MCF 10A (cell line): Measurements from ENCODE around the gene SRGAP3. TPM values are rescaled to one million over a fixed set of nuclear protein-coding genes. Genes with fewer than 3 reads are reported as not detected.

Experiments used
- Bru-seq: library from RNA; stranded (reverse); fragments of 400-500 nt; gene quantifications from one replicate; lab custom pipeline; 2021; lab: Mats Ljungman, UMichigan
- BruChase-seq, 2 experiments: library from RNA; stranded (reverse); fragments of 400-500 nt; gene quantifications; one replicate each; lab custom pipeline; 2021; lab: Mats Ljungman, UMichigan
- BruUV-seq: library from RNA; stranded (reverse); fragments of 400-500 nt; replicated peaks from 2 replicates; lab custom pipeline; 2021; lab: Mats Ljungman, UMichigan
- CTCF ChIA-PET: fragments of 300-600 bp; sonication (Branson Sonifier 250); formaldehyde crosslinking; extraction: SDS; loops from one replicate; lab custom pipeline; 2021; ENCODE audit warnings: antibody characterized with exemption, inconsistent platforms; lab: Yijun Ruan, JAX
- POLR2A ChIA-PET: fragments of 300-600, 350-650 bp; sonication (Branson Sonifier 250); formaldehyde crosslinking; extraction: SDS; loops from one replicate; lab custom pipeline; 2020; ENCODE audit warnings: antibody characterized with exemption, inconsistent platforms; lab: Yijun Ruan, JAX
- DNase-seq: peaks from one replicate; pipeline ENCODE4 v3.0.0-alpha.2; 2018; ENCODE audit not compliant: unreplicated experiment
- H3K27ac Mint-ChIP-seq: one replicate; pipeline ENCODE4 v1.8.0; 2022; ENCODE audit warnings: mild to moderate bottlenecking, low read depth, mixed read lengths; ENCODE audit not compliant: unreplicated experiment
- H3K27me3 Mint-ChIP-seq: one replicate; pipeline ENCODE4 v1.8.0; 2022; ENCODE audit warnings: mixed read lengths; ENCODE audit not compliant: insufficient read depth, unreplicated experiment
- H3K36me3 Mint-ChIP-seq: one replicate; pipeline ENCODE4 v1.8.0; 2022; ENCODE audit warnings: mild to moderate bottlenecking, moderate library complexity, mixed read lengths; ENCODE audit not compliant: insufficient read depth, unreplicated experiment
- H3K4me1 Mint-ChIP-seq: one replicate; pipeline ENCODE4 v1.8.0; 2022; ENCODE audit warnings: mixed read lengths; ENCODE audit not compliant: insufficient read depth, unreplicated experiment
- H3K4me3 Mint-ChIP-seq: one replicate; pipeline ENCODE4 v1.8.0; 2022; ENCODE audit warnings: mild to moderate bottlenecking, moderate library complexity, mixed read lengths; ENCODE audit not compliant: unreplicated experiment
- H3K9me3 Mint-ChIP-seq: one replicate; pipeline ENCODE4 v1.8.0; 2022; ENCODE audit warnings: mixed read lengths; ENCODE audit not compliant: unreplicated experiment
- intact Hi-C: fragments of 100-400 bp; cut with micrococcal nuclease; formaldehyde crosslinking; loops from 2 replicates; pipeline ENCODE4 v1.14.1; 2022
- long read RNA-seq: library from polyadenylated mRNA; stranded (forward); transcript quantifications from one replicate; pipeline ENCODE4 v2.0.0, GENCODE V29; 2022
- total RNA-seq: library from RNA; stranded (reverse); gene quantifications from 2 replicates; pipeline ENCODE4 v1.2.3, GENCODE V29; 2022
- TF ChIP-seq, protein P1 (sequence below): fragments of 200-600 bp; IDR thresholded peaks from one replicate; pipeline ENCODE4 v1.8.0; 2022; ENCODE audit warnings: antibody characterized with exemption, mild to moderate bottlenecking; ENCODE audit not compliant: unreplicated experiment

Gene SRGAP3
- total RNA-seq (13.7 and 19.8 TPM in 2 replicates), Bru-seq, nascent RNA (percentile 56 among the genes with signal in this experiment), BruChase-seq, experiment 1, labeled RNA remaining after a 6-hour chase (percentile 51 among the genes with signal in this experiment), BruChase-seq, experiment 2, labeled RNA remaining after a 2-hour chase (percentile 53 among the genes with signal in this experiment)
- long read RNA-seq, full-length matches to known transcripts: 4 of 19 reads
- long read RNA-seq, partial matches to known transcripts: 8 of 19 reads
- long read RNA-seq, other reads (novel, unspliced or antisense): 7 of 19 reads

DNA sequence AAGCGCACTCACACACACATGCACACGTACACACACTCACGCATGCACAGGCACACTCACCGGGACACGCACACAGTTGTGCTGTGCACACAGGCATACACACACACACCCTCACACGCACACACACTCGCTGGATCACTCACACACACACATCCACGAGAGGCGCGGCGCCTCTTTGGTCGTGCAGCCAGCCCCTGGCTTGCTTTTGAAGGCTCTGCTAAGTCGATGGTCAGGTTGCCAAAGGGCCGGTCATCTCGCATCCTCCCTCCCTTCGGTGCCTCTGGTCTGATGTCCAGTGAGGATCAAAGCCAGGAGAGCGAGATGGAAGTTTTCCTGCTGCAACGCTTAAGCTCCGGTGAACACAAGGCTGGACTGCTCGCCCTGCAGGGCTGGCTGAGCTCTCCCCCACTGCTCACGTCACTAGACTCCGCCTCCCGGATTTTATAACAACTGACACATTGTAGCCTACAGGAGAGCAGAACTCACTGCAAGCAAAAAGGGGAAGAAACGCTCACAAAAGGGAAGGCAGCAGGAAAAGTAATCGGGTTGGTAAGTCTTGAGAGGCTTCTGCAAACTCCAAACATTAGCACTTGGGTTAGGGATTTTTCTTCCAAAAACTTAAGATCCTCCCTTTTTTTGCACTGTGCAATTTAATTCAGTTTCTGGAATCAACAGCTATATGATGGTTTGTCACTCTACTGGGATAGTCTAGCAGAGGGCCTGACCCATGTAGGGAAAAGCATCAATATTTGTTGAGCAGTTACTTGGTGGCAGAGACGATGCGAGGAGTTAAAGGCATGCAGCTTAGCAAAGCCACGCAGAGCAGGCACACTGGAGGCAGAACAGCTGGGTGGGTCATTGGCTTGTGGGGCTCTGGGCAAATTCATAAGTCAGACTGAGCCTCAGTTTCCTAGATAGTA is at the start of gene SRGAP3:
SRGAP3 (minus strand) TSS at position 374 of the 920 bp plus-strand sequence. CDS start 695 bp downstream, outside the sequence.
- Mint-ChIP-seq H3K36me3 (peaks cover 6% of the 10 kb centered on the region), H3K4me3 (peak within 1 kb of the TSS; percentile 88), H3K4me1 (peaks cover 42% of the 10 kb centered on the region), H3K27ac (peak within 1 kb of the TSS; percentile 47), H3K27me3 (peaks cover 3% of the 10 kb centered on the region), H3K9me3 (peaks cover 7% of the 10 kb centered on the region)
- CTCF ChIA-PET: interaction anchor here (0.7 to 7.5 kb wide), 25 partner anchors 9 to 523 kb away, joined by 3 to 56 read pairs (median 4); partner anchors contain the start of gene THUMPD3
- peak; percentile 95 for DNase-seq
- intact Hi-C loops: loop anchor here (2.0 to 5.0 kb wide), 5 partner anchors 53 to 262 kb away; no protein-coding TSS in a partner anchor
- no TSS peak for BruUV-seq
- TF ChIP-seq, protein P1, sequence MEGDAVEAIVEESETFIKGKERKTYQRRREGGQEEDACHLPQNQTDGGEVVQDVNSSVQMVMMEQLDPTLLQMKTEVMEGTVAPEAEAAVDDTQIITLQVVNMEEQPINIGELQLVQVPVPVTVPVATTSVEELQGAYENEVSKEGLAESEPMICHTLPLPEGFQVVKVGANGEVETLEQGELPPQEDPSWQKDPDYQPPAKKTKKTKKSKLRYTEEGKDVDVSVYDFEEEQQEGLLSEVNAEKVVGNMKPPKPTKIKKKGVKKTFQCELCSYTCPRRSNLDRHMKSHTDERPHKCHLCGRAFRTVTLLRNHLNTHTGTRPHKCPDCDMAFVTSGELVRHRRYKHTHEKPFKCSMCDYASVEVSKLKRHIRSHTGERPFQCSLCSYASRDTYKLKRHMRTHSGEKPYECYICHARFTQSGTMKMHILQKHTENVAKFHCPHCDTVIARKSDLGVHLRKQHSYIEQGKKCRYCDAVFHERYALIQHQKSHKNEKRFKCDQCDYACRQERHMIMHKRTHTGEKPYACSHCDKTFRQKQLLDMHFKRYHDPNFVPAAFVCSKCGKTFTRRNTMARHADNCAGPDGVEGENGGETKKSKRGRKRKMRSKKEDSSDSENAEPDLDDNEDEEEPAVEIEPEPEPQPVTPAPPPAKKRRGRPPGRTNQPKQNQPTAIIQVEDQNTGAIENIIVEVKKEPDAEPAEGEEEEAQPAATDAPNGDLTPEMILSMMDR: no peak
- POLR2A ChIA-PET: interaction anchor here (0.6 to 3.1 kb wide), 28 partner anchors 9 to 280 kb away, joined by 3 to 19 read pairs (median 4); no protein-coding TSS in a partner anchor

GRCh38 chr3:9298236-9298635 is 48.8 kb upstream of the SRGAP3 start:
- BruUV-seq: no TSS peak
- H3K4me1 Mint-ChIP-seq: peaks cover 23% of the 10 kb centered on the region
- H3K36me3 Mint-ChIP-seq: no peaks in the 10 kb centered on the region
- no peak for DNase-seq
- ChIA-PET CTCF (interaction anchor here (7.6 to 7.8 kb wide), 2 partner anchors 307 to 327 kb away, joined by 167 to 200 read pairs; no protein-coding TSS in a partner anchor), POLR2A (no interaction called here)
- intact Hi-C loops: no loop called here
- H3K27ac Mint-ChIP-seq: no peak overlapping the region
- no peak overlapping the region for H3K4me3 Mint-ChIP-seq
- no peaks in the 10 kb centered on the region for H3K9me3 Mint-ChIP-seq
- TF ChIP-seq, protein P1: no peak
- no peaks in the 10 kb centered on the region for H3K27me3 Mint-ChIP-seq

GRCh38 chr3:9296241-9296640 is 46.8 kb upstream of the SRGAP3 start:
- ChIA-PET CTCF (interaction anchor here (1.2 kb wide), 1 partner anchor 324 kb away, joined by 6 read pairs; no protein-coding TSS in a partner anchor), POLR2A (no interaction called here)
- no TSS peak for BruUV-seq
- no peaks in the 10 kb centered on the region for H3K27me3 Mint-ChIP-seq
- no peaks in the 10 kb centered on the region for H3K9me3 Mint-ChIP-seq
- no peak overlapping the region for H3K27ac Mint-ChIP-seq
- H3K4me3 Mint-ChIP-seq: no peak overlapping the region
- no peak for DNase-seq
- intact Hi-C loops: no loop called here
- H3K36me3 Mint-ChIP-seq: no peaks in the 10 kb centered on the region
- H3K4me1 Mint-ChIP-seq: peaks cover 9% of the 10 kb centered on the region
- TF ChIP-seq, protein P1: no peak
